Neural cell (in vitro differentiated cells): Measurements from ENCODE around the gene TADA2B. TPM values are rescaled to one million over a fixed set of nuclear protein-coding genes. Genes with fewer than 3 reads are reported as not detected.

Experiments
- H2AFZ ChIP-seq: fragments of 200-600, 300-800 bp; sonication (generic), shearing (Covaris generic); 2 replicates; pipeline ENCODE4 v1.6.0; 2014; ENCODE audit warnings: low read depth, mild to moderate bottlenecking, antibody characterized with exemption, low read length, moderate library complexity
- H3F3A ChIP-seq: fragments of 200-600 bp; shearing (Covaris generic); 2 replicates; pipeline ENCODE4 v1.6.1; 2016; ENCODE audit warnings: mild to moderate bottlenecking, moderate library complexity, mixed read lengths, antibody characterized with exemption, low read length; ENCODE audit not compliant: insufficient read depth, poor library complexity, severe bottlenecking
- H3K27ac ChIP-seq: fragments of 200-600, 300-800 bp; sonication (generic), shearing (Covaris generic); 2 replicates; pipeline ENCODE4 v1.5.1; 2014; ENCODE audit warnings: mild to moderate bottlenecking, low read length, moderate library complexity
- H3K27me3 ChIP-seq: fragments of 300-800, 200-600 bp; sonication (generic), shearing (Covaris generic); 2 replicates; pipeline ENCODE4 v1.6.0; 2014; ENCODE audit warnings: mild to moderate bottlenecking, low read depth, low read length, moderate library complexity; ENCODE audit not compliant: insufficient read depth
- H3K36me3 ChIP-seq: fragments of 300-800, 200-600 bp; sonication (generic), shearing (Covaris generic); 2 replicates; pipeline ENCODE4 v1.5.1; 2014; ENCODE audit warnings: mild to moderate bottlenecking, antibody characterized with exemption, low read length, moderate library complexity; ENCODE audit not compliant: insufficient read depth
- H3K4me2 ChIP-seq: fragments of 300-800, 200-600 bp; sonication (generic), shearing (Covaris generic); 2 replicates; pipeline ENCODE4 v1.6.0; 2014; ENCODE audit warnings: mild to moderate bottlenecking, low read length
- H3K4me3 ChIP-seq: fragments of 300-800, 200-600 bp; sonication (generic), shearing (Covaris generic); 2 replicates; pipeline ENCODE4 v1.5.1; 2014; ENCODE audit warnings: mild to moderate bottlenecking, low read length, moderate library complexity
- H3K79me2 ChIP-seq: fragments of 200-600 bp; shearing (Covaris generic); replicated peaks from 2 replicates; pipeline ENCODE4 v1.6.0; 2014; ENCODE audit warnings: mild to moderate bottlenecking, low read length, moderate library complexity; ENCODE audit not compliant: insufficient read depth
- H3K9ac ChIP-seq: fragments of 300-800, 200-600 bp; sonication (generic), shearing (Covaris generic); 2 replicates; pipeline ENCODE4 v1.6.1; 2016; ENCODE audit warnings: mild to moderate bottlenecking, low read length, mixed read lengths
- H3K9me2 ChIP-seq: fragments of 200-600 bp; shearing (Covaris generic); 2 replicates; pipeline ENCODE4 v1.6.1; 2016; ENCODE audit warnings: mild to moderate bottlenecking, low read length, mixed read lengths; ENCODE audit not compliant: insufficient read depth
- H3K9me3 ChIP-seq: fragments of 200-600, 300-800 bp; sonication (generic), shearing (Covaris generic); 2 replicates; pipeline ENCODE4 v1.6.1; 2016; ENCODE audit warnings: mild to moderate bottlenecking, mixed run types, low read length, moderate library complexity, mixed read lengths
- H4K20me1 ChIP-seq: fragments of 200-600 bp; shearing (Covaris generic); 2 replicates; pipeline ENCODE4 v1.6.1; 2016; ENCODE audit warnings: mild to moderate bottlenecking, mixed run types; ENCODE audit not compliant: insufficient read depth
- CTCF ChIP-seq: fragments of 450-650 bp; IDR thresholded peaks from 2 replicates; pipeline ENCODE4 v1.5.1; 2014; ENCODE audit warnings: antibody characterized with exemption, mild to moderate bottlenecking, moderate library complexity; ENCODE audit not compliant: poor library complexity, severe bottlenecking
- EP300 ChIP-seq: fragments of 450-650 bp; conservative IDR thresholded peaks from 2 replicates; pipeline ENCODE4 v1.6.1; 2014; ENCODE audit warnings: antibody characterized with exemption, mild to moderate bottlenecking, moderate library complexity; ENCODE audit not compliant: poor library complexity, severe bottlenecking
- EZH2 ChIP-seq: fragments of 200-600, 300-800 bp; shearing (Covaris generic), sonication (generic); IDR thresholded peaks from 2 replicates; pipeline ENCODE4 v1.6.1; 2014; ENCODE audit warnings: antibody characterized with exemption, low read length, borderline replicate concordance, mild to moderate bottlenecking; ENCODE audit not compliant: insufficient read depth, poor library complexity, severe bottlenecking
- MXI1 ChIP-seq: fragments of 450-650 bp; conservative IDR thresholded peaks from 2 replicates; pipeline ENCODE4 v1.6.1; 2014; ENCODE audit warnings: antibody characterized with exemption, mild to moderate bottlenecking; ENCODE audit not compliant: poor library complexity, severe bottlenecking
- POLR2AphosphoS5 ChIP-seq: IDR thresholded peaks from 2 replicates; pipeline ENCODE4 v1.6.1; 2012
- RAD21 ChIP-seq: fragments of 450-650 bp; conservative IDR thresholded peaks from 2 replicates; pipeline ENCODE4 v1.6.1; 2014; ENCODE audit warnings: antibody characterized with exemption, mild to moderate bottlenecking, moderate library complexity
- REST ChIP-seq: IDR thresholded peaks from 2 replicates; pipeline ENCODE4 v1.6.1; 2012; ENCODE audit warnings: borderline replicate concordance
- SMC3 ChIP-seq: fragments of 450-650 bp; conservative IDR thresholded peaks from 2 replicates; pipeline ENCODE4 v1.6.1; 2014; ENCODE audit warnings: antibody characterized with exemption, mild to moderate bottlenecking, moderate library complexity; ENCODE audit not compliant: poor library complexity
- TAF1 ChIP-seq: IDR thresholded peaks from 2 replicates; pipeline ENCODE4 v1.6.1; 2012; ENCODE audit warnings: low read depth
- polyA plus RNA-seq: library from polyadenylated mRNA; depleted of rRNA; stranded (reverse); fragments of >200 nt; gene quantifications from 2 replicates; pipeline ENCODE4 v1.2.3, GENCODE V29; 2014

The TADA2B gene
- polyA plus RNA-seq, 1 donor from 2014 or later, result 13.9 TPM

GRCh38 chr4:7105276-7105675 is 62.1 kb downstream of the TADA2B start:
- Histone ChIP-seq H3K9ac (no peak overlapping the region), H3K4me2 (no peak overlapping the region), H3K27ac (no peak overlapping the region), H3K79me2 (no peaks in the 10 kb centered on the region), H3K36me3 (no peaks in the 10 kb centered on the region), H3K27me3 (no peaks in the 10 kb centered on the region), H4K20me1 (no peaks in the 10 kb centered on the region), H3K4me3 (no peak overlapping the region), H3K9me3 (no peaks in the 10 kb centered on the region), H2AFZ (no peak overlapping the region), H3K9me2 (no peaks in the 10 kb centered on the region), H3F3A (no peaks in the 10 kb centered on the region)
- TF ChIP-seq MXI1 (no peak), POLR2AphosphoS5 (no peak), EP300 (no peak), CTCF (no peak), REST (no peak), SMC3 (no peak)

- TF ChIP-seq RAD21 (no peak), TAF1 (no peak), SMC3 (no peak), EP300 (no peak), MXI1 (no peak), POLR2AphosphoS5 (no peak), CTCF (no peak), REST (no peak), EZH2 (no peak)
- no peak overlapping the region for H3K9ac ChIP-seq
- H3K27ac ChIP-seq, result no peak overlapping the region
- no peaks in the 10 kb centered on the region for H3F3A ChIP-seq
- no peak overlapping the region for H2AFZ ChIP-seq
- H3K27me3 ChIP-seq, result no peaks in the 10 kb centered on the region
- H3K9me2 ChIP-seq, result no peaks in the 10 kb centered on the region
- H3K36me3 ChIP-seq, result no peaks in the 10 kb centered on the region
- H4K20me1 ChIP-seq, result no peaks in the 10 kb centered on the region
- H3K79me2 ChIP-seq, result no peaks in the 10 kb centered on the region
- H3K4me2 ChIP-seq, result no peak overlapping the region
- H3K4me3 ChIP-seq, result no peak overlapping the region
- no peaks in the 10 kb centered on the region for H3K9me3 ChIP-seq
Observed at GRCh38 chr4:7107166-7107905, 64.2 kb downstream of the TADA2B start.
